HG03159 (cell line): ENCODE results near the gene MARK3.

Source experiments
- ATAC-seq: cut with Tn5 transposase; IDR thresholded peaks from one replicate; pipeline ENCODE4 v1.9.1; 2021; ENCODE audit warnings: mild to moderate bottlenecking, moderate library complexity; ENCODE audit not compliant: unreplicated experiment

MARK3 gene

GRCh38 chr14:103432627-103433026, 47.4 kb downstream of the MARK3 start:
- ATAC-seq, result no peak

GRCh38 chr14:103433916-103434563, 48.8 kb downstream of the MARK3 start:
- ATAC-seq, result no peak

GRCh38 chr14:103434868-103435442, 49.7 kb downstream of the MARK3 start:
- ATAC-seq, result no peak

GRCh38 chr14:103436533-103436932, 51.3 kb downstream of the MARK3 start:
- no peak for ATAC-seq

- ATAC-seq, result no peak
Observed at GRCh38 chr14:103442288-103442687, 57.1 kb downstream of the MARK3 start.

GRCh38 chr14:103443111-103443510, 57.9 kb downstream of the MARK3 start:
- no peak for ATAC-seq

- ATAC-seq, result no peak
Observed at GRCh38 chr14:103444837-103445524, 59.8 kb downstream of the MARK3 start.

GRCh38 chr14:103445806-103446205, 60.6 kb downstream of the MARK3 start:
- ATAC-seq, result no peak

GRCh38 chr14:103448097-103448496, 62.9 kb downstream of the MARK3 start:
- no peak for ATAC-seq

- no peak for ATAC-seq
Observed at GRCh38 chr14:103449634-103450161, 64.5 kb downstream of the MARK3 start.

- no peak for ATAC-seq
Observed at GRCh38 chr14:103450416-103450815, 65.2 kb downstream of the MARK3 start.

- ATAC-seq, result no peak
Observed at GRCh38 chr14:103451401-103451800, 66.2 kb downstream of the MARK3 start.

GRCh38 chr14:103453791-103454190, 68.6 kb downstream of the MARK3 start:
- ATAC-seq, result no peak

- ATAC-seq, result no peak
Observed at GRCh38 chr14:103456167-103456835, 71.1 kb downstream of the MARK3 start.

- ATAC-seq, result no peak
Observed at GRCh38 chr14:103460415-103460814, 75.2 kb downstream of the MARK3 start.

- no peak for ATAC-seq
Observed at GRCh38 chr14:103463149-103463548, 77.9 kb downstream of the MARK3 start.

GRCh38 chr14:103463851-103464250, 78.6 kb downstream of the MARK3 start:
- no peak for ATAC-seq

- ATAC-seq, result no peak
Observed at GRCh38 chr14:103472939-103473338, 87.7 kb downstream of the MARK3 start.

GRCh38 chr14:103474893-103475292, 89.7 kb downstream of the MARK3 start:
- ATAC-seq, result no peak

GRCh38 chr14:103476065-103476464, 90.8 kb downstream of the MARK3 start:
- no peak for ATAC-seq

- no peak for ATAC-seq
Observed at GRCh38 chr14:103476631-103477030, 91.4 kb downstream of the MARK3 start.
